Stomach smooth muscle (tissue), 2 donors: ENCODE data around the gene CEP295NL.

ENCODE experiments used
- H3K27ac ChIP-seq: one replicate; pipeline ENCODE4 v1.7.0; 2013; ENCODE audit warnings: mild to moderate bottlenecking, low read length, inconsistent platforms
- H3K27me3 ChIP-seq, 2 donors: one replicate each; pipeline ENCODE4 v1.7.0; 2013; ENCODE audit warnings: low read length in 2 of 2; ENCODE audit not compliant: insufficient read depth in 2 of 2, control insufficient read depth in 1 of 2
- H3K36me3 ChIP-seq, 2 donors: one replicate each; pipeline ENCODE4 v1.7.0; 2013; ENCODE audit warnings: low read length in 2 of 2; ENCODE audit not compliant: control insufficient read depth in 2 of 2, insufficient read depth in 2 of 2
- H3K4me1 ChIP-seq: one replicate; pipeline ENCODE4 v1.7.0; 2013; ENCODE audit warnings: low read length; ENCODE audit not compliant: control insufficient read depth, insufficient read depth
- H3K4me3 ChIP-seq, 2 donors: one replicate each; pipeline ENCODE4 v1.7.0; 2013; ENCODE audit warnings: low read length in 2 of 2
- H3K9ac ChIP-seq, 2 donors: one replicate each; pipeline ENCODE4 v1.7.0; 2013; ENCODE audit warnings: low read length in 2 of 2, mild to moderate bottlenecking in 1 of 2
- H3K9me3 ChIP-seq, 2 donors: one replicate each; pipeline ENCODE4 v1.7.0; 2013; ENCODE audit warnings: low read length in 2 of 2; ENCODE audit not compliant: control insufficient read depth in 2 of 2
- donor health status: healthy.
- donor health status: Pancreatic carcinoma.

CEP295NL gene

GRCh38 chr17:78844301-78845005 lies 58.5 kb downstream of the CEP295NL start:
- no peaks in the 10 kb centered on the region for H3K9me3 ChIP-seq
- H3K4me1 ChIP-seq = peaks cover 14% of the 10 kb centered on the region
- H3K27me3 ChIP-seq = no peaks in the 10 kb centered on the region
- no peak overlapping the region for H3K27ac ChIP-seq
- no peaks in the 10 kb centered on the region for H3K36me3 ChIP-seq
- H3K4me3 ChIP-seq = no peak overlapping the region
- no peak overlapping the region for H3K9ac ChIP-seq

- no peaks in the 10 kb centered on the region for H3K36me3 ChIP-seq
- H3K4me1 ChIP-seq = peaks cover 25% of the 10 kb centered on the region
- H3K27me3 ChIP-seq = no peaks in the 10 kb centered on the region
- no peak overlapping the region for H3K4me3 ChIP-seq
- H3K9me3 ChIP-seq = no peaks in the 10 kb centered on the region
- no peak overlapping the region for H3K9ac ChIP-seq
- no peak overlapping the region for H3K27ac ChIP-seq
Observed at GRCh38 chr17:78842881-78843565, 60.0 kb downstream of the CEP295NL start.

- Histone ChIP-seq H3K4me1 (peaks cover 33% of the 10 kb centered on the region), H3K27me3 (no peaks in the 10 kb centered on the region), H3K27ac (peak within 1 kb of the TSS; percentile 96), H3K4me3 (peak within 1 kb of the TSS; percentile 87 to 96), H3K9me3 (no peaks in the 10 kb centered on the region), H3K9ac (peak within 1 kb of the TSS; percentile 90), H3K36me3 (peaks cover 10 to 15% of the 10 kb centered on the region in 2 donors)
Observed at GRCh38 chr17:78840780-78841611, 62.0 kb downstream of the CEP295NL start, which contains the start of gene USP36. Gene USP36 (minus strand): TSS chr17:78840814. CDS start chr17:78836363, 4,451 bp downstream.
